K562 (cell line): ENCODE data around the gene CHST8.

Source experiments
- EZH2 ChIP-seq: IDR thresholded peaks from 2 replicates; pipeline ENCODE4 v1.6.1; 2012; ENCODE audit warnings: low read depth, mild to moderate bottlenecking, inconsistent platforms, low read length, borderline replicate concordance
- HDAC3 ChIP-seq: fragments of 450-650 bp; IDR thresholded peaks from 2 replicates; pipeline ENCODE4 v1.6.1; 2018; ENCODE audit warnings: borderline replicate concordance, mild to moderate bottlenecking, moderate library complexity; ENCODE audit not compliant: partially characterized antibody
- MAX ChIP-seq: sonication (generic); formaldehyde crosslinking; IDR thresholded peaks from 2 replicates; pipeline ENCODE4 v1.9.0; 2022; ENCODE audit warnings: mild to moderate bottlenecking, missing genetic modification reagents
- NCOA4 ChIP-seq: fragments of 450-650 bp; IDR thresholded peaks from 2 replicates; pipeline ENCODE4 v1.6.1; 2018; ENCODE audit warnings: mild to moderate bottlenecking; ENCODE audit not compliant: partially characterized antibody
- ZC3H11A ChIP-seq: IDR thresholded peaks from 2 replicates; pipeline ENCODE4 v1.6.1; 2012; ENCODE audit warnings: low read depth, low read length, improper control_type of control experiment
- ZNF140 ChIP-seq: fragments of 250-450 bp; sonication (Bioruptor Pico); IDR thresholded peaks from 2 replicates; pipeline ENCODE4 v1.8.0; 2021; ENCODE audit warnings: moderate library complexity, mild to moderate bottlenecking, inconsistent platforms
- TF ChIP-seq, protein P1 (sequence below), 2 experiments: IDR thresholded peaks in 1 of 2; conservative IDR thresholded peaks in 1 of 2; 2 replicates each; pipeline ENCODE4 v1.6.1; 2016; ENCODE audit warnings: low read depth in 2 of 2, mild to moderate bottlenecking in 1 of 2, missing compliant biosample characterization in 1 of 2, missing genetic modification characterization in 1 of 2, moderate library complexity in 1 of 2

DNA sequence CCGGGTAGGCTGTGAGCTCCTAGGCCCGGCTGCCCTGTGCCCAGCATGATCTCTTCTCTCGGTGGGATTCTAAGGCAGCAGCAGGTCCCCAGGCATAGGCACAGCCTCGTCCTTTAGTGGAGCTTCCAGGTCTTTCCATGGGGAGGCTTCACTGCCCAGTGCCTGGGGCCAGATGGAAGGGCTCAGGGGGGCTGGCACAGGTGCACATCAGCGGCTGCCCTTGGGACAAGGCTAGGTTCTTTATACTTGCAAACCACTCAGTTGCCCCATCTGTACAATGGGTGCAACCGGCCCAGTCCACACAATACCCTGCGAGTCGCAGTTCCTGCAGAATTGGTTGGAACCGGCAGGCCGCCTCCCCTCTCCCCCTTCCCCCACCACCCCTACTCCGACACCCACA lies 189.1 kb downstream of the CHST8 start:
- TF ChIP-seq ZC3H11A (no peak), NCOA4 (no peak), HDAC3 (no peak), EZH2 (no peak), ZNF140 (CRISPR knock-in tag) (no peak), MAX (CRISPR knock-in tag) (no peak)
- TF ChIP-seq, protein P1, sequence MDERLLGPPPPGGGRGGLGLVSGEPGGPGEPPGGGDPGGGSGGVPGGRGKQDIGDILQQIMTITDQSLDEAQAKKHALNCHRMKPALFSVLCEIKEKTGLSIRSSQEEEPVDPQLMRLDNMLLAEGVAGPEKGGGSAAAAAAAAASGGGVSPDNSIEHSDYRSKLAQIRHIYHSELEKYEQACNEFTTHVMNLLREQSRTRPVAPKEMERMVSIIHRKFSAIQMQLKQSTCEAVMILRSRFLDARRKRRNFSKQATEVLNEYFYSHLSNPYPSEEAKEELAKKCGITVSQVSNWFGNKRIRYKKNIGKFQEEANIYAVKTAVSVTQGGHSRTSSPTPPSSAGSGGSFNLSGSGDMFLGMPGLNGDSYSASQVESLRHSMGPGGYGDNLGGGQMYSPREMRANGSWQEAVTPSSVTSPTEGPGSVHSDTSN (CRISPR knock-in tag; IDR thresholded peaks at IDR 0.05; ENCODE audit: low read depth): no peak
- TF ChIP-seq, protein P1 (tag; conservative IDR thresholded peaks at IDR 0.05; ENCODE audit: low read depth): no peak
